HG02798 (cell line): ENCODE measurements around the gene ARFGAP1.
"Not testable (repeated sequence)": the region's sequence is repeated elsewhere in the genome, so short reads cannot be mapped to it uniquely, and the experiment has no call there.

ENCODE experiments used
- ATAC-seq: cut with Tn5 transposase; IDR thresholded peaks from one replicate; pipeline ENCODE4 v1.9.1; 2021; ENCODE audit warnings: mild to moderate bottlenecking; ENCODE audit not compliant: unreplicated experiment, poor library complexity

The ARFGAP1 gene

GRCh38 chr20:63305933-63306672 lies 33.5 kb downstream of the ARFGAP1 start:
- not testable (repeated sequence) for ATAC-seq

- no peak for ATAC-seq
Measured at GRCh38 chr20:63306673-63307537, 34.3 kb downstream of the ARFGAP1 start.

GRCh38 chr20:63307538-63308217 lies 35.1 kb downstream of the ARFGAP1 start:
- ATAC-seq: no peak

- no peak for ATAC-seq
Measured at GRCh38 chr20:63308218-63308911, 35.8 kb downstream of the ARFGAP1 start.

GRCh38 chr20:63309261-63310071 lies 36.9 kb downstream of the ARFGAP1 start:
- no peak for ATAC-seq

GRCh38 chr20:63310265-63310991 lies 37.8 kb downstream of the ARFGAP1 start:
- no peak for ATAC-seq

GRCh38 chr20:63311186-63311832 lies 38.7 kb downstream of the ARFGAP1 start:
- ATAC-seq: no peak

- no peak for ATAC-seq
Measured at GRCh38 chr20:63311833-63312243, 39.2 kb downstream of the ARFGAP1 start.

GRCh38 chr20:63312273-63312672 lies 39.7 kb downstream of the ARFGAP1 start:
- ATAC-seq: no peak

GRCh38 chr20:63312690-63313348 lies 40.2 kb downstream of the ARFGAP1 start:
- ATAC-seq: no peak

- ATAC-seq: no peak
Measured at GRCh38 chr20:63313349-63314014, 40.9 kb downstream of the ARFGAP1 start.

GRCh38 chr20:63314015-63314471 lies 41.4 kb downstream of the ARFGAP1 start:
- no peak for ATAC-seq

GRCh38 chr20:63314566-63315239 lies 42.1 kb downstream of the ARFGAP1 start:
- ATAC-seq: no peak

GRCh38 chr20:63315240-63315689 lies 42.7 kb downstream of the ARFGAP1 start:
- no peak for ATAC-seq

- ATAC-seq: no peak
Measured at GRCh38 chr20:63315731-63316491, 43.3 kb downstream of the ARFGAP1 start.

GRCh38 chr20:63316502-63316921 lies 43.9 kb downstream of the ARFGAP1 start:
- ATAC-seq: no peak
